OCI-LY3 (cell line): Measurements from ENCODE around the gene GDF11.

Experiments used
- EZH2phosphoT487 ChIP-seq: fragments of 200-600 bp; shearing (Covaris generic); IDR thresholded peaks from 2 replicates; pipeline ENCODE4 v1.6.1; 2018; ENCODE audit warnings: antibody characterized with exemption, mixed run types, low read depth
- TF ChIP-seq, protein P1 (sequence below): fragments of 200-600, 300-600 bp; sonication (generic); IDR thresholded peaks from 2 replicates; pipeline ENCODE4 v1.5.1; 2014; ENCODE audit warnings: antibody characterized with exemption, low read length, low read depth

DNA sequence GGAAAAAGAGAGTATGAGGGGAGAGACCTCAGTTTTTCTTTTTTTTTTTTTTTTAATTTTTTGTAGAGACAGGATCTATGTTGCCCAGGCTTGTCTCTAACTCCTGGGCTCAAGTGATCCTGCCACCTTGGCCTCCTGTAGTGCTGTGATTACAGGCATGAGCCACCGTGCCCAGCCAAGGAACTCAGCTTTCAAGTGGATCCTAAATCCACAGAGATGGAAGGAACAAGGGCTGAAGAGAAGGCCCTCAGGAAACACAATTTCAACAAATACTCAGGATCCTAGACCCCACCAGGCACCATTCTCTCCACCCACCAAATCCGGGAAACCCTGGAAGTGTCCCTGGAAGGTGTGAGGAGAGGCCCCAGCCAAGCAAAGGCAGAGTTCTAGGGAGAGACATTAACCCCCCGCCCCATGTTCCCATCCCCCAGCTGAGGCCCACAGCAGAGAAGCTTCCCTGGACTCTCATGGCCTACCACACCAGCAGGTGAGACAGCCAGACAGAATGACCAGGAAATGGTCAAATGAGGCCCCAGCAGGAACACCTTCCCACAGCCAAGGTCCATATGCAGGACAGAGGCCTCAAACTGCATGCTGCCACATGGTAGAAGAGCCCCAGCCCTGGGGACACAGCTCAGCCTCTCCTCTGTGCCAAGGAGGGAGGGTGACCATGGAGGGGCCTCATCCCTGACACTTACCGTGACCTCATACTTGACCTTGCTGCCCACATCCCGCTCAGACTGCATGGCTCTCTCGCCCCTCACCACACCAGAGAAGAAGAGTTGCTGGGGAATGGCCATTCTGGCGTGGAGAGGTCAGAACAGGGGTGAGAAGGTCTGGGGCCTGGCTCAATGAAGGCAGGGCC is 49.4 kb upstream of the GDF11 start:
- TF ChIP-seq, protein P1, sequence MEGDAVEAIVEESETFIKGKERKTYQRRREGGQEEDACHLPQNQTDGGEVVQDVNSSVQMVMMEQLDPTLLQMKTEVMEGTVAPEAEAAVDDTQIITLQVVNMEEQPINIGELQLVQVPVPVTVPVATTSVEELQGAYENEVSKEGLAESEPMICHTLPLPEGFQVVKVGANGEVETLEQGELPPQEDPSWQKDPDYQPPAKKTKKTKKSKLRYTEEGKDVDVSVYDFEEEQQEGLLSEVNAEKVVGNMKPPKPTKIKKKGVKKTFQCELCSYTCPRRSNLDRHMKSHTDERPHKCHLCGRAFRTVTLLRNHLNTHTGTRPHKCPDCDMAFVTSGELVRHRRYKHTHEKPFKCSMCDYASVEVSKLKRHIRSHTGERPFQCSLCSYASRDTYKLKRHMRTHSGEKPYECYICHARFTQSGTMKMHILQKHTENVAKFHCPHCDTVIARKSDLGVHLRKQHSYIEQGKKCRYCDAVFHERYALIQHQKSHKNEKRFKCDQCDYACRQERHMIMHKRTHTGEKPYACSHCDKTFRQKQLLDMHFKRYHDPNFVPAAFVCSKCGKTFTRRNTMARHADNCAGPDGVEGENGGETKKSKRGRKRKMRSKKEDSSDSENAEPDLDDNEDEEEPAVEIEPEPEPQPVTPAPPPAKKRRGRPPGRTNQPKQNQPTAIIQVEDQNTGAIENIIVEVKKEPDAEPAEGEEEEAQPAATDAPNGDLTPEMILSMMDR, result no peak
- no peak for TF ChIP-seq EZH2phosphoT487
